ENCODE results near the gene RBMY1E.
"Not testable (repeated sequence)": the region's sequence is repeated elsewhere in the genome, so short reads cannot be mapped to it uniquely, and the experiment has no call there.

Gene RBMY1E

DNA sequence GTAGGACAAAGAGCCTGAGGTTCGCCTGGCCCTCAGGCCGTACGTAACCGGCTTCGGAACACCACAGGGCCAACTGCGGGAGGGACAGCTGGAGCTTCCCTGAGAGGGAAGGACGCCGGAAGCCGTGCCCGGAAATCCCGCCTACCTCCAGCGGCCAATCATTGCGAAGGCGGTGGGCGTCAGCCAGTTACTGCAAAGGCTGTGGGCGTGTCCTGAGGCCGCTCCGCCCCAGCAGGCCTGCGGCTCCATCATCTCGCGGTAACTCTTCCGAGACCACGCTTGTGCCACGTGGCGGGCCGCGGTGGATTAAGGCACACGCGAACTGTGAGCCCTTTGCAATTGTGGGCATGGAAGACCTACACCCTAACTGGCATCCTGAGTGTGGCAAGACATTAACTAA, at the start of gene RBMY1E:
Gene RBMY1E (minus strand): TSS at position 101 of the 400 bp plus-strand sequence. CDS start 1,978 bp downstream, outside the sequence.
- not testable (repeated sequence) for DNase-seq

GRCh38 chrY:21894426-21894825, 23.4 kb downstream of the RBMY1E start, which contains the start of gene RBMY1D:
Gene RBMY1D, minus strand, starts transcription at chrY:21894526. Its CDS starts 2,013 bp downstream, at chrY:21892513.
- not testable (repeated sequence) for DNase-seq

GRCh38 chrY:21869407-21870076, 48.3 kb downstream of the RBMY1E start:
- not testable (repeated sequence) for DNase-seq
